Measurements from ENCODE around the gene RMND5B.

DNA sequence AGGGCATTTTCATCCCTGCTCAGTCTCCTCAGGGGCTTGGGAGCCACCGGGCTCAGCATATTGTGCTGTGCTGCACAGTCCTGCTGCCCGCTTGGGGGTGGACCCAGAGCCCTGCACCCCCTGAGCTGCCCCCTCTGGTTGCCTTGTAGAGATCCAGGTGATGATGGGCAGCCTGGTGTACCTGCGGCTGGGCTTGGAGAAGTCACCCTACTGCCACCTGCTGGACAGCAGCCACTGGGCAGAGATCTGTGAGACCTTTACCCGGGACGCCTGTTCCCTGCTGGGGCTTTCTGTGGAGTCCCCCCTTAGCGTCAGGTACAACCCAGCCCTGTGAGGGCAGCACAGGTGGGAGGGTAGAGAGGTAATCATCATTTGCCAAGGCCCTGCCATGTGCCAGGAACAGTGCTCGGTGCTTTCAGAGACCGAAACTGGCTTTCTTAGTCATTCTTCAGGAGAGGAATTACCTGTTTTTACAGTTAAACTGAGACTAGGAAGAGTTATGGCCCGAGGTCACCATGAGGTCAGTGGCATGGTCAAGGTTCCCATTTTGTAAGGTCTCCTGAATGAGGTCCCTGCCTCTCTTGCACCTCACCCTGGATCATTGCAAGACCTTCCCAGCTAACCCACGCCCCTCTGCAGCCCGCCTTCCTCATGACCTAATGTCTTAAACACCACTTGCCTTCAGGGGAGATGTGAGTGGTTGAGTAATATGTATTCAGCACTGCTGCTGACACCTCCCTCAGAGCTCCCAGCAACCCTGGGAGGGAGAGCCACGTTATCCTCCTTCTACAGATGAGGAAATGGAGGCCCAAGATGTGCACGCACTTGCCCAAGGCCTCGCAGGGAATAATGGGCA, 15.4 kb downstream of the RMND5B start:
- TF ChIP-seq, protein P1, sequence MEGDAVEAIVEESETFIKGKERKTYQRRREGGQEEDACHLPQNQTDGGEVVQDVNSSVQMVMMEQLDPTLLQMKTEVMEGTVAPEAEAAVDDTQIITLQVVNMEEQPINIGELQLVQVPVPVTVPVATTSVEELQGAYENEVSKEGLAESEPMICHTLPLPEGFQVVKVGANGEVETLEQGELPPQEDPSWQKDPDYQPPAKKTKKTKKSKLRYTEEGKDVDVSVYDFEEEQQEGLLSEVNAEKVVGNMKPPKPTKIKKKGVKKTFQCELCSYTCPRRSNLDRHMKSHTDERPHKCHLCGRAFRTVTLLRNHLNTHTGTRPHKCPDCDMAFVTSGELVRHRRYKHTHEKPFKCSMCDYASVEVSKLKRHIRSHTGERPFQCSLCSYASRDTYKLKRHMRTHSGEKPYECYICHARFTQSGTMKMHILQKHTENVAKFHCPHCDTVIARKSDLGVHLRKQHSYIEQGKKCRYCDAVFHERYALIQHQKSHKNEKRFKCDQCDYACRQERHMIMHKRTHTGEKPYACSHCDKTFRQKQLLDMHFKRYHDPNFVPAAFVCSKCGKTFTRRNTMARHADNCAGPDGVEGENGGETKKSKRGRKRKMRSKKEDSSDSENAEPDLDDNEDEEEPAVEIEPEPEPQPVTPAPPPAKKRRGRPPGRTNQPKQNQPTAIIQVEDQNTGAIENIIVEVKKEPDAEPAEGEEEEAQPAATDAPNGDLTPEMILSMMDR (IDR thresholded peaks at IDR 0.05; ENCODE audit: poor library complexity), result peak; percentile 68
- no peak for TF ChIP-seq EZH2phosphoT487 (IDR thresholded peaks at IDR 0.05; ENCODE audit: low read depth, severe bottlenecking, unreplicated experiment)
- no peak for TF ChIP-seq EZH2 (IDR thresholded peaks at IDR 0.05; ENCODE audit: borderline replicate concordance)

All from hepatocyte (in vitro differentiated cells).